K562 (cell line): Measurements from ENCODE around the gene SIGLEC9. TPM values are rescaled to one million over a fixed set of nuclear protein-coding genes. Genes with fewer than 3 reads are reported as not detected.
A peak's percentile ranks its signal among the peaks of the same experiment; 100 is the strongest.

Experiments used
- GATA2 ChIP-seq: sonication (generic); formaldehyde crosslinking; IDR thresholded peaks from 2 replicates; pipeline ENCODE4 v1.4.0; 2020; ENCODE audit warnings: mild to moderate bottlenecking, missing genetic modification reagents
- RREB1 ChIP-seq: fragments of 250-450 bp; sonication (Bioruptor Pico); IDR thresholded peaks from 2 replicates; pipeline ENCODE4 v1.4.0; 2020
- polyA plus RNA-seq, 8 experiments: library from polyadenylated mRNA; depleted of rRNA in 4 of 8; stranded (reverse) in 5 of 8; unstranded in 3 of 8; fragments of >200 nt; fragmentation: Nextera tagmentation in 2 of 8; fragmentation: Illumina TruSeq in 1 of 8; extraction: Ambion mirVana in 2 of 8; extraction: Trizol in 1 of 8; gene quantifications; 2 replicates each; pipeline versions ENCODE4 v1.2.1 to v1.2.3, GENCODE V29; 2011 to 2014; ENCODE audit warnings: inconsistent platforms in 1 of 8, missing spikeins in 1 of 8
- total RNA-seq, 7 experiments: library from RNA; depleted of rRNA in 6 of 7; stranded (reverse); fragments of >200 nt in 6 of 7; fragmentation: Illumina TruSeq in 2 of 7; extraction: Trizol in 2 of 7; gene quantifications; 2 replicates each; pipeline versions ENCODE4 v1.2.1 to v1.2.3, GENCODE V29; 2011 to 2021; ENCODE audit warnings: low replicate concordance in 1 of 7

SIGLEC9 gene
- total and polyA plus RNA-seq, 9 of the 15 experiments (the other 6 are each of a cell fraction or from before 2014, with no cell fraction given): 0.09 to 0.34 (median 0.22) TPM; not detected in 4

GRCh38 chr19:51166846-51167490 lies 42.3 kb downstream of the SIGLEC9 start (continued):
- peak; percentile 5; the same call in 1 of the 2 replicates for TF ChIP-seq RREB1 (CRISPR knock-in tag)
- no peak for TF ChIP-seq GATA2 (CRISPR knock-in tag)
- TF ChIP-seq, all 486 proteins: peak for 19
